HG03045 (cell line): Measurements from ENCODE around the gene MRM3.
"Not testable (repeated sequence)": the region's sequence is repeated elsewhere in the genome, so short reads cannot be mapped to it uniquely, and the experiment has no call there.

Experiments
- ATAC-seq: cut with Tn5 transposase; IDR thresholded peaks from one replicate; pipeline ENCODE4 v1.9.1; 2021; ENCODE audit warnings: mild to moderate bottlenecking, moderate library complexity; ENCODE audit not compliant: unreplicated experiment

The MRM3 gene

DNA sequence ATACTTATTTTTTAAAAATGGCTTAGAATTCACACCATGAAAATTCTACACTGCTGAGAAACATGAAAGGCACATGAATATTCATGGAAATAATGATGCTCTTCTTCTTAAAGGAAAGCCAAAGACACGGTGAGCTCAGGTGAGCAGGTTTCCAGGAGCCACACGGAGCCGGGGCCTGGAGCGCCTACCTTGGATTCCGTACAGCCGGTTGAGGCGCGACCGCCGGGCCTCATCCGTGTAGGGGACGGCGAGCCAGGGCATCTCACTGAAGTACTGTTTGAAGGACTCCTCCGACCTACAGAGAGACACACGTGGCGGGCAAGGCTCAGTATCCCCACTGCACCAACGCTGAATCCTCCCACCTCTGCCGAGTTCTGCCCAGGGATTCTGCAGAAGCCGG, 37.1 kb downstream of the MRM3 start:
- no peak for ATAC-seq

DNA sequence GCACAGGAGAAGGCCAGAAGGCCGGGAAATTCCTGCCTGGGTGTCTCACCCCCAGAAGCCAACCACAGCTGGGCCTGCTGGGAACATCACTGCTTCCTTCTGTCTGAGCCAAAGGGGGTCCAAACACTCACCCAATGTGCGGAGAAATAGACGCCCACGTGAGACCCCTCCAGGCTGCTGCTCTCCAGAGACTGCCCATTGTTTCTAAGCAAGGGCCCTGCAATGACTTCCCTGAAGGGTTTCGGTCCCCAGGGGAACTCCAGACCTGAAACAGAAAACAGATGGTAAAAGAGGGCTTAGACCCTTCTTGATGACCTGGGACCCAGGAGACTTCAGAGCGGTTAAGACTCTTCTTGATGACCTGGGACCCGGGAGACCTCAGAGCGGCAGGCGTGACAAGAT, 41.3 kb downstream of the MRM3 start:
- no peak for ATAC-seq

DNA sequence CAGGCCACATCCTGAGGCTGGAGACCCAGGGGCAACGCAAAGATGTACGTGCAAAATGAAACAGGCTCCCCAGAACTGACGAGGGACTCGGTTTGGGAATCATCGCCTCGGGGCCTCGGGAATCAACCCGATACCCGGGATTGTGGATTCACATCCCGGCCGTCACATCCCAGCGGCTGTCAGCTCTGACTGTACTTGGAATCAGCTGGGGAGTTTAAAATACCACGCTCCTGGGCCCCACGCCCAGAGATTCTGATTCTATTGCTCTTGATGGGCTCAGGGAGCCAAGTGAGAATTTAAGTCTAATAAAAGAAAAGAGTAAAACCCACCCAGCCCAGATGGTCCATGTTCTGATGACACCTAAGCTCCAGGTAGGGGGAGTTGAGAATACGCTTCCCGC, 42.2 kb downstream of the MRM3 start:
- ATAC-seq, result no peak

DNA sequence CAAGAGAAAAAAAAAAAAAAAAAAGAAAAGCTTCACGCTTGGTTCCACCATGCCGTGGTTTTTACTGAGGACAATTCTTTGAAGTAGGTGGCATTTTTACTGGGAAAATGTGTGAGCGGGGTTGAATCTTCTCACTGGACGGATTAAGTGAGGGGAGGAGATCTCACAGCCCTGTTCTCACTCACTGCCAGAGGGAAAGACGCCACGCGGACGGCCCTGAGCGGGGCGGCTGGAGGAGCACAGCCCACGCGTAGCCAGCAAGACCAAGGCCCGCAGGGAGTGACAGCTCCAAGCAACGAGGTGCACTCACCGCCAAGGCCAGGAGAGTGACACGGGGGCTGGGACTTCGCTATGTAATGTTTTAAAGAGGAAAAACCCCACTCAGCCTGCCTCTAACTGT, 43.1 kb downstream of the MRM3 start:
- no peak for ATAC-seq

DNA sequence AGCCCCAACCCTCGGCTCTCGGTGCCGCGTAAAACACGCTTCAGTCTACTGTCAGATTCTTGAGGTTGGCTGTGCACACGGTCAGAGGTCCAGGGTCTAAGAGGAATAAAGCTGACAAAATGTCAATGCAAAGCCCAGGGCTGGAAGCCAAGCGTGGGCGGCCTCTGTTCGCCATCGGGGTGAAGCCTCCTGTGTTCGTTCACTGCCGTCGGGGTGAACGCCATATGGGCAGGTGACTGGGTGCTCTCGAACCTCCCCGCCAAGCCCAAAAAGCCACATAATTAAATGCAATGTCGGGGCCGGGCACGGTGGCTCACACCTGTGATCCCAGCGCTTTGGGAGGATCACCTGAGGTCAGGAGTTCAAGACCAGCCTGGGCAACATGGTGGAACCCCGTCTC, 44.6 kb downstream of the MRM3 start:
- no peak for ATAC-seq

DNA sequence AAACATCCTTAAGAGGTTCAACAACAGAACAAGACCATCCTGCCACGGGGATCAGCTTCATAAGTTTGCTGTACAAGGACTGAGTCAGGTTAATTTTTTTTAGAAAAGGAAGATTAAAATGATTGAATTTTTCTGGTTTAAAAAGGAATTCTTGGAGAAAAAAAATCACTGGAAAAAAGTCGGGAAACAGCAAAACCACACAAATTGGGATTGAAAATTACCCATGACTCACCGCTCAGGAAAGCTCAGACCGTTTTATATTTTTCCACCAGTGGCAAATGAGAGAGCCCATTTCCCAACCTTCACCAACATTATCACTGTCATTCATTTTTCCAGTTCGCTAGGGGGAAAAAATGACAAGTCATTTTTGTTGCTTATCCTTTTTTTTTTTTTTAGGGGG, 46.6 kb downstream of the MRM3 start:
- ATAC-seq, result no peak

DNA sequence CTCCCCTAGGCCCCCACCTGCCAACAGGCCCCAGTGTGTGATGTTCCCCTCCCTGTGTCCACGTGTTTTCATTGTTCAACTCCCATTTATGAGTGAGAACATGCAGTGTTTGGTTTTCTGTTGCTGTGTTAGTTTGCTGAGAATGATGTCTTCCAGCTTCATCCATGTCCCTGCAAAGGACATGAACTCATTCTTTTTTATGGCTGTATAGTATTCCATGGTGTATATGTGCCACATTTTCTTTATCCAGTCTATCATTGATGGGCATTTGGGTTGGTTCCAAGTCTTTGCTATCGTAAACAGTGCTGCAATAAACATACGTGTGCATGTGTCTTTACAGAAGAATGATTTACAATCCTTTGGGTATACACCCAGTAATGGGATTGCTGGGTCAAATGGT, 47.5 kb downstream of the MRM3 start:
- ATAC-seq, result not testable (repeated sequence)

DNA sequence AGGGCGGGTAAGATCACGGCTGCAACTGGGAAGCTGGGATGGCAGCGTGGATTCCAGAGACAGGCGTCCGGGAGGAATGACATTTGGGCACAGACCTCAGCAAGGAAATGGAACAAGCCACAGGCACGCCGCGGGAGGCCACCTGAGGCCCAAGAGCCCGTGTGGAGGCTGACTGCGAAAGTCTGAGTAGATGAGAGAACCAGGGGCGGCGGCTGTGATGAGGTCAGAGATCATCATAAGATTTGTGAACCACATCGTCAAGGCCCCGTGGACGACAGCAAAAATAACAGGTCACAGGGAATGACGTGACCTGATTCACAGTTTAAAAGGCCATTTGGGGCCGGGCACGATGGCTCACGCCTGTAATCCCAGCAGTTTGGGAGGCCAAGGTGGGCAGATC, 48.2 kb downstream of the MRM3 start:
- no peak for ATAC-seq

DNA sequence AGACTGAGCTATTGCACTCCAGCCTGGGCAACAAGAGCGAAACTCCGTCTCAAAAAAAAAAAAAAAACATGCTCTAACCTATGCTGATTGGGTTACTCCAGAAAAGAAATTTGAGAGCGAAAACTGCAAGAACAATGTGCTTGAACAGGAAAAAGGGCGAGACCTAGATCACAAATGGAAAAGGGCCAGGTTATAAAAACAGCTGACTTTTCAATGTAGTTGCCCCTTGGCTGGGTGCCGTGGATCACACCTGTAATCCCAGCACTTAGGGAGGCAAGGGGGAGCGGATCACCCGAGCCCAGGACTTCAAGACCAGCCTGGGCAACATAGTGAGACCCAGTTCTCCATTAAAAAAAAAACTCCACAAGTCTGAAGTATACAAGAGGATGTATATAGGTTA, 48.8 kb downstream of the MRM3 start:
- ATAC-seq, result no peak

DNA sequence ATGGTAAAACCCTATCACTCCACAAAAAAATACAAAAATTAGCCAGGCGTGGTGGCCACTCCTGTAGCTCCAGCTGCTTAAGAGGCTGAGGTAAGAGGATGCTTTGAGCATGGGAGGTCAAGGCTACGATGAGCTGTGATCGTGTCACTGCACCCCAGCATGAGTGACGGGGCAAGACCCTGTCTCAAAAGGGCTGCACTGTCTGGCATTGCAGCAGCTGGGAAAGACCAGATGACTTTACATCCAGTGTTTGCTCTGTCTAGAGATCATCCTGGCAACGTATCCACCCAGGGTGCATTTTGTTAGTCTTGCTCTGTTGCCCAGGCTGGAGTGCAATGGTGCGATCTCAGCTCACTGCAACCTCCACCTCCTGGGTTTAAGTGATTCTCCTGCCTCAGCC, 52.0 kb downstream of the MRM3 start:
- ATAC-seq, result no peak

DNA sequence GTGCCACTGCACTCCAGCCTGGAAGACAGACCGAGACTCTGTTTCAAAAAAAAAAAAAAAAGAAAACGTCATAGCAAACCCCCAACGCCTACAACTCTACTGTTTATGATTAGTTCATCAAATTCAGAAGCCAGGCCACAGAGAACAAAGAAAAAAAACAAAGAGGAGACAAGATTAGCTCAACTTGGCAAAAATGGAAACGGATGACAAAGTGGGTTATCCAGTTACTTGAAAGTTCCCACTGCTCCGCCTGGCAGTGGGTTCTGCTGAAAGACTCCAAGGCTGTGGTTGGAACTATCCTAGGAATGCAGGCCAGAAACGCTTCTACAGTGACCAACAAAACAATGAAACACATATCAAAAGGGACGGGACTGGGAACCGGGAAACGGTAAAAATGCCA, 53.1 kb downstream of the MRM3 start:
- no peak for ATAC-seq

DNA sequence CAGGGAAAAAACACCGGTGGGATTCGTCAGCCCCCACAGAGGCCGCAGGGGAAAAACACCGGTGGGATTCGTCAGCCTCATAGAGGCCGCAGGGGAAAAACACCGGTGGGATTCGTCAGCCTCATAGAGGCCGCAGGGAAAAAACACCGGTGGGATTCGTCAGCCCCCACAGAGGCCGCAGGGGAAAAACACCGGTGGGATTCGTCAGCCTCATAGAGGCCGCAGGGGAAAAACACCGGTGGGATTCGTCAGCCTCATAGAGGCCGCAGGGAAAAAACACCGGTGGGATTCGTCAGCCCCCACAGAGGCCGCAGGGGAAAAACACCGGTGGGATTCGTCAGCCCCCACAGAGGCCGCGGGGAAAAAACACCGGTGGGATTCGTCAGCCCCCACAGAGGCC, 53.6 kb downstream of the MRM3 start:
- not testable (repeated sequence) for ATAC-seq

DNA sequence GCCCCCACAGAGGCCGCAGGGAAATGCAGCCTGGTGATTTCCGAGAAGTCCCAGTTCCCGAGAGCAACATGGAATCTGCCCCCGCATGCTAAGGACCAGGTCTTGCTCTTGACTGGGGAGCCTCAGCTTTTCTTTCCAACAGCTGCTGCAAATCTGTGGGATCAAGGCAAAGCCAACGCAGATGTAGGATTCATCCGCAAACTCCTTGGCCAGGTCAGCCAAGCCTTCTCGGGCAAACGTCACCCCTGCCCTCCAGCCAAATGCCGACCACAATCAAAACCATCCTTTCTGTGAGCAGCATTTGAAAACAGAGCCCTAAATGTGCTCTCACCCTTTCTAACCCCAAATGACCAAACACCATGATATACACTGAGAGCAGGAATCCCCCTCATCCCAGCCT, 54.0 kb downstream of the MRM3 start:
- ATAC-seq, result no peak

DNA sequence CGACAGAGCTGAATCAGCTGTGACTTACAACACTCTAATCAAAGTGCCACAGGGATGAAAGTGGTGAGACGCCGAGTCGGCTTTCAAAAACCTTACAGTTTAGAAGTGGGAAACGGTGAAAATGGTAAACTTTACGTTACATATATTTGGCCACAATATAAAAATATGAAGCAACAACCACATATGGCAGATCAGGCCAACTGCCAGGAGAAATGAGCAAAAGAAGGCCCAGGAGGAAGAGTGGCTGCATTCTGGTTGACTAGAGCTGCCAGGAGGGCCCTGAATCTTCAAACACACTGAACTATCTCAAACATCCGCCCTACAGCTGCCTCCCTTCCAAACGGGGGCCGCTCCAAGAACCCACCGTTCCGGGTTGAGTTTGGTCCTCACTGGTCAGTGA, 56.3 kb downstream of the MRM3 start:
- ATAC-seq, result no peak

DNA sequence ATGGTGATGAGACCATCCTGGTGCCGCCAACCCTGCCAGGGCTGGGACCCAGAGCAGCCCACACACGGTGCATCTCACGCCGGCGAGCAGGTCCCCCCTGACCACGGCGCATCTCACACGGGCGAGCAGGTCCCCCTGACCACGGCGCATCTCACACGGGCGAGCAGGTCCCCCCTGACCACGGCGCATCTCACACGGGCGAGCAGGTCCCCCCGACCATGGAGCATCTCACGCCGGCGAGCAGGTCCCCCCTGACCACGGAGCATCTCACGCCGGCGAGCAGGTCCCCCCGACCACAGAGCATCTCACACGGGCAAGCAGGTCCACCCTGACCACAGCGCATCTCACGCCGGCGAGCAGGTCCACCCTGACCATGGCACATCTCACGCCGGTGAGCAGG, 59.2 kb downstream of the MRM3 start:
- no peak for ATAC-seq
